CD8-positive, alpha-beta memory T cell (primary cell): ENCODE results near the gene MAST4. TPM values are rescaled to one million over a fixed set of nuclear protein-coding genes. Genes with fewer than 3 reads are reported as not detected.

ENCODE experiments used
- CTCF ChIA-PET: fragments of 350-600 bp; sonication (Branson Sonifier 250); formaldehyde crosslinking; loops from one replicate; lab custom pipeline; 2021; ENCODE audit warnings: antibody characterized with exemption; lab: Charles Lee
- POLR2A ChIA-PET: fragments of 350-600 bp; sonication (Branson Sonifier 250); formaldehyde crosslinking; loops from one replicate; lab custom pipeline; 2021; ENCODE audit warnings: antibody characterized with exemption; lab: Charles Lee
- DNase-seq, 5 donors: peaks; one replicate each; pipeline versions ENCODE4 v3.0.0 to v3.0.0-alpha.2; 2020 to 2022; ENCODE audit warnings: mixed read lengths in 1 of 5
- H3K27ac ChIP-seq: one replicate; pipeline ENCODE4 v1.7.0; 2013; ENCODE audit warnings: low read depth, mild to moderate bottlenecking, low read length, moderate library complexity
- H3K27me3 ChIP-seq: 2 replicates; pipeline ENCODE4 v1.7.0; 2013; ENCODE audit warnings: low read length, mild to moderate bottlenecking; ENCODE audit not compliant: insufficient read depth, poor library complexity, severe bottlenecking
- H3K36me3 ChIP-seq: 2 replicates; pipeline ENCODE4 v1.7.0; 2013; ENCODE audit warnings: mild to moderate bottlenecking, low read length, moderate library complexity; ENCODE audit not compliant: insufficient read depth
- H3K4me1 ChIP-seq: 2 replicates; pipeline ENCODE4 v1.7.0; 2013; ENCODE audit warnings: mild to moderate bottlenecking, low read length, moderate library complexity; ENCODE audit not compliant: insufficient read depth
- H3K4me3 ChIP-seq: 2 replicates; pipeline ENCODE4 v1.7.0; 2013; ENCODE audit warnings: mild to moderate bottlenecking, low read length
- H3K9me3 ChIP-seq: 2 replicates; pipeline ENCODE4 v1.7.0; 2013; ENCODE audit warnings: mild to moderate bottlenecking, low read length
- H3K27ac Mint-ChIP-seq, 8 donors: one replicate each; pipeline ENCODE4 v1.8.0; 2020 to 2021; ENCODE audit warnings: mixed read lengths in 8 of 8, mild to moderate bottlenecking in 6 of 8, inconsistent platforms in 3 of 8, moderate library complexity in 3 of 8
- H3K27me3 Mint-ChIP-seq, 2 donors: one replicate each; pipeline ENCODE4 v1.8.0; 2020 to 2021; ENCODE audit warnings: mixed read lengths in 2 of 2, mild to moderate bottlenecking in 1 of 2, moderate library complexity in 1 of 2
- H3K36me3 Mint-ChIP-seq, 3 donors: one replicate each; pipeline ENCODE4 v1.8.0; 2020 to 2021; ENCODE audit warnings: mixed read lengths in 3 of 3, inconsistent platforms in 1 of 3, mild to moderate bottlenecking in 1 of 3
- H3K4me1 Mint-ChIP-seq, 3 donors: one replicate each; pipeline ENCODE4 v1.8.0; 2020 to 2021; ENCODE audit warnings: mixed read lengths in 3 of 3, inconsistent platforms in 1 of 3, mild to moderate bottlenecking in 1 of 3
- H3K4me3 Mint-ChIP-seq, 7 donors: one replicate each; pipeline ENCODE4 v1.8.0; 2020 to 2021; ENCODE audit warnings: mixed read lengths in 7 of 7, mild to moderate bottlenecking in 6 of 7, moderate library complexity in 4 of 7, inconsistent platforms in 2 of 7
- H3K9me3 Mint-ChIP-seq, 5 donors: one replicate each; pipeline ENCODE4 v1.8.0; 2020 to 2022; ENCODE audit warnings: mixed read lengths in 5 of 5, mild to moderate bottlenecking in 3 of 5, moderate library complexity in 2 of 5, inconsistent platforms in 1 of 5
- polyA plus RNA-seq: library from polyadenylated mRNA; unstranded; fragments of 300-500 nt; fragmentation: Illumina TruSeq; gene quantifications from one replicate; pipeline ENCODE4 v1.2.3, GENCODE V29; 2021
- total RNA-seq, 2 experiments: library from RNA; stranded (reverse); gene quantifications; one replicate each; pipeline ENCODE4 v1.2.3, GENCODE V29; 2021

The MAST4 gene
- total and polyA plus RNA-seq, 3 experiments from 2014 or later: 5.0 to 7.2 (median 6.5) TPM

GRCh38 chr5:66987949-66988838 lies 392.0 kb downstream of the MAST4 start:
- peak overlapping the region in 1 of 8 donors; percentile 21 for H3K27ac Mint-ChIP-seq
- Histone ChIP-seq H3K9me3 (no peaks in the 10 kb centered on the region), H3K27me3 (no peaks in the 10 kb centered on the region), H3K4me3 (no peak overlapping the region), H3K36me3 (no peaks in the 10 kb centered on the region), H3K4me1 (no peaks in the 10 kb centered on the region), H3K27ac (no peak overlapping the region)
- POLR2A ChIA-PET: no interaction called here
- no peaks in the 10 kb centered on the region for H3K36me3 Mint-ChIP-seq
- peak in 2 of 5 donors; percentile 28 to 30 for DNase-seq
- H3K9me3 Mint-ChIP-seq: no peaks in the 10 kb centered on the region
- CTCF ChIA-PET: interaction anchor here (0.6 to 4.0 kb wide), 9 partner anchors 11 to 228 kb away, joined by 3 to 15 read pairs (median 5); no protein-coding TSS in a partner anchor
- H3K4me3 Mint-ChIP-seq: no peak overlapping the region
- peaks cover 0 to 5% (median 0%) of the 10 kb centered on the region in 3 donors for H3K4me1 Mint-ChIP-seq
- H3K27me3 Mint-ChIP-seq: peaks cover 0 to 4% of the 10 kb centered on the region in 2 donors

GRCh38 chr5:66989286-66989685 lies 393.1 kb downstream of the MAST4 start:
- Mint-ChIP-seq H3K36me3 (no peaks in the 10 kb centered on the region), H3K27me3 (no peaks in the 10 kb centered on the region), H3K9me3 (no peaks in the 10 kb centered on the region), H3K27ac (no peak overlapping the region), H3K4me3 (no peak overlapping the region), H3K4me1 (peaks cover 0 to 5% (median 0%) of the 10 kb centered on the region in 3 donors)
- no peak overlapping the region for H3K27ac ChIP-seq
- H3K36me3 ChIP-seq: no peaks in the 10 kb centered on the region
- ChIA-PET CTCF (interaction anchor here (1.4 to 4.0 kb wide), 4 partner anchors 15 to 218 kb away, joined by 3 to 15 read pairs (median 4); no protein-coding TSS in a partner anchor), POLR2A (no interaction called here)
- no peaks in the 10 kb centered on the region for H3K4me1 ChIP-seq
- H3K9me3 ChIP-seq: no peaks in the 10 kb centered on the region
- no peaks in the 10 kb centered on the region for H3K27me3 ChIP-seq
- DNase-seq: no peak
- no peak overlapping the region for H3K4me3 ChIP-seq

GRCh38 chr5:66989781-66990180 lies 393.6 kb downstream of the MAST4 start:
- CTCF ChIA-PET: interaction anchor here (0.7 to 1.8 kb wide), 3 partner anchors 160 to 217 kb away, joined by 3 read pairs; no protein-coding TSS in a partner anchor
- Mint-ChIP-seq H3K9me3 (no peaks in the 10 kb centered on the region), H3K36me3 (no peaks in the 10 kb centered on the region), H3K4me1 (peaks cover 0 to 5% (median 0%) of the 10 kb centered on the region in 3 donors), H3K4me3 (no peak overlapping the region), H3K27ac (no peak overlapping the region), H3K27me3 (no peaks in the 10 kb centered on the region)
- no peaks in the 10 kb centered on the region for H3K36me3 ChIP-seq
- POLR2A ChIA-PET: no interaction called here
- no peak overlapping the region for H3K27ac ChIP-seq
- H3K4me3 ChIP-seq: no peak overlapping the region
- no peaks in the 10 kb centered on the region for H3K4me1 ChIP-seq
- DNase-seq: no peak
- H3K27me3 ChIP-seq: no peaks in the 10 kb centered on the region
- no peaks in the 10 kb centered on the region for H3K9me3 ChIP-seq

- Histone ChIP-seq H3K27ac (no peak overlapping the region), H3K4me1 (no peaks in the 10 kb centered on the region), H3K27me3 (no peaks in the 10 kb centered on the region), H3K4me3 (no peak overlapping the region), H3K36me3 (no peaks in the 10 kb centered on the region), H3K9me3 (no peaks in the 10 kb centered on the region)
- Mint-ChIP-seq H3K27me3 (no peaks in the 10 kb centered on the region), H3K36me3 (no peaks in the 10 kb centered on the region), H3K4me3 (no peak overlapping the region), H3K4me1 (peaks cover 0 to 5% (median 0%) of the 10 kb centered on the region in 3 donors), H3K9me3 (no peaks in the 10 kb centered on the region), H3K27ac (no peak overlapping the region)
- CTCF ChIA-PET: no interaction called here
- DNase-seq: no peak
- POLR2A ChIA-PET: no interaction called here
Observed at GRCh38 chr5:66991746-66992145, 395.6 kb downstream of the MAST4 start.

- H3K36me3 Mint-ChIP-seq: no peaks in the 10 kb centered on the region
- H3K4me1 Mint-ChIP-seq: peaks cover 0 to 5% (median 0%) of the 10 kb centered on the region in 3 donors
- no peak overlapping the region for H3K27ac Mint-ChIP-seq
- Histone ChIP-seq H3K4me1 (no peaks in the 10 kb centered on the region), H3K27ac (no peak overlapping the region), H3K36me3 (no peaks in the 10 kb centered on the region), H3K4me3 (no peak overlapping the region), H3K27me3 (no peaks in the 10 kb centered on the region), H3K9me3 (no peaks in the 10 kb centered on the region)
- H3K4me3 Mint-ChIP-seq: peak overlapping the region in 1 of 7 donors; percentile 3
- ChIA-PET POLR2A (no interaction called here), CTCF (no interaction called here)
- H3K9me3 Mint-ChIP-seq: no peaks in the 10 kb centered on the region
- no peaks in the 10 kb centered on the region for H3K27me3 Mint-ChIP-seq
- no peak for DNase-seq
Observed at GRCh38 chr5:66992547-66992946, 396.4 kb downstream of the MAST4 start.

DNA sequence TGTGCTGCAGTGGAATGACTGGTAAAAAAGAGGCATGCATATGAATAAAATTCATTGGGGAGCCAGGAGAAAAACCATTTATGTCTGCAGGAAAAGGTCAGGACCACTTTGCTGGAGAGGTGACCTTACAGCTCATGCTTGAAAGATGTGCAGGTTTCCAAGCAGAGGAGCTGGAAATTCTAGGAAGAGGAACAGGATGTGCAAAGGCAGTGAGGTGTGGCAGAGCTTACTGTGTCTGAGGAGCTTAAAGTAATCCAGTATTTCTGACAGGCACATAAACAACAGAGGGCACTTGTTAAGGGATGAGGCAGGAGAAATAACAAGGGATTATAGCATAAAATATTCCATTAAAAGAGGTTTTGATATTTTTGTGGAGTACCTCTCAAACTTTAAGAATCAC lies 397.3 kb downstream of the MAST4 start:
- H3K36me3 ChIP-seq: no peaks in the 10 kb centered on the region
- no peak overlapping the region for H3K27ac ChIP-seq
- H3K9me3 ChIP-seq: no peaks in the 10 kb centered on the region
- CTCF ChIA-PET: interaction anchor here (0.7 kb wide), 1 partner anchor 12 kb away, joined by 3 read pairs; no protein-coding TSS in a partner anchor
- H3K9me3 Mint-ChIP-seq: no peaks in the 10 kb centered on the region
- no peaks in the 10 kb centered on the region for H3K4me1 ChIP-seq
- H3K27ac Mint-ChIP-seq: no peak overlapping the region
- H3K4me3 Mint-ChIP-seq: no peak overlapping the region
- H3K36me3 Mint-ChIP-seq: no peaks in the 10 kb centered on the region
- H3K27me3 Mint-ChIP-seq: peaks cover 0 to 4% of the 10 kb centered on the region in 2 donors
- POLR2A ChIA-PET: interaction anchor here (1.1 kb wide), 1 partner anchor 11 kb away, joined by 3 read pairs; no protein-coding TSS in a partner anchor
- H3K27me3 ChIP-seq: no peaks in the 10 kb centered on the region
- H3K4me3 ChIP-seq: no peak overlapping the region
- no peaks in the 10 kb centered on the region for H3K4me1 Mint-ChIP-seq
- no peak for DNase-seq

DNA sequence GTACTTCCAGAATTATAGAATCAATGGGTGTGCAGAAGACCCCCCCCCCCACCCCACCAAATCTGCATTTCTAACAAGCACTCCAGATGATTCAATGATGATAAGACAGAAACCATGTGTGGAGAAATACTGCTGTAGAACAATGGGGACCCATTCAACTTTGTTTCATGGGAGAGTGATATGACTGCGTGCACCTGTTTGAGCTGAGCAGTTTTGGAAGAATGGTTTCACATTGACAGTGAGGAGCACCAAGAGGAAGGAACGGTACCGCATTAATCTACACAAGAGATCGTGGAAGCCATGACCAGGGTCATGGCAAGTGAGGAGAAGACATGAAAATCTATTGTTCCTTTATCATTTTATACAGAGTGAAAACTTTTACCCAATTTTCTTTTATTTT lies 397.7 kb downstream of the MAST4 start:
- POLR2A ChIA-PET: interaction anchor here (1.1 kb wide), 1 partner anchor 11 kb away, joined by 3 read pairs; no protein-coding TSS in a partner anchor
- H3K27me3 Mint-ChIP-seq: peaks cover 0 to 4% of the 10 kb centered on the region in 2 donors

DNA sequence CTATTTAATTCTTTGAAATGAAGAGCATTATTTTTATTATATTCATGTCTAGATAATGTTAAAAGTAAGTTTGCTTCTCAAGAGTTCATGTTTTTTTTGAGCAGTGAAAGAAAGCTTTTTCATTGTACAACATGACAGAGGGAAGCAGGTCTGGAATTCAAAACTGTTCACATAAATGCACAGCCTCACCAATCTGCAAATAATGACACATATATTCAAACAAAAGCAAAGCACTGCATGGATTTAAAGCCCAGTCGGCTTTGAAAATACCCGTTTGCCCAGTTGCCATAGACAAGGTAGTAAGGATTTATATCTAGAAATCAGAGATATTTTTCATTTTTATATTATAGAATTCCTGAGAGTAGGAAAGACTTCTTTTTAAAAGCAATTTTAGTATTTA lies 398.6 kb downstream of the MAST4 start:
- H3K27ac Mint-ChIP-seq: no peak overlapping the region
- H3K27me3 Mint-ChIP-seq: peaks cover 0 to 4% of the 10 kb centered on the region in 2 donors
- CTCF ChIA-PET: interaction anchor here (1.4 kb wide), 1 partner anchor 21 kb away, joined by 3 read pairs; no protein-coding TSS in a partner anchor
- no peaks in the 10 kb centered on the region for H3K36me3 Mint-ChIP-seq
- H3K4me3 ChIP-seq: no peak overlapping the region
- H3K4me1 Mint-ChIP-seq: no peaks in the 10 kb centered on the region
- no peaks in the 10 kb centered on the region for H3K27me3 ChIP-seq
- no peak overlapping the region for H3K27ac ChIP-seq
- H3K36me3 ChIP-seq: no peaks in the 10 kb centered on the region
- no peak overlapping the region for H3K4me3 Mint-ChIP-seq
- H3K9me3 Mint-ChIP-seq: no peaks in the 10 kb centered on the region
- H3K4me1 ChIP-seq: no peaks in the 10 kb centered on the region
- no peak for DNase-seq
- POLR2A ChIA-PET: no interaction called here
- H3K9me3 ChIP-seq: no peaks in the 10 kb centered on the region

More for the DNA sequence above, 397.7 kb downstream of the MAST4 start:
- Histone ChIP-seq H3K27me3 (no peaks in the 10 kb centered on the region), H3K36me3 (no peaks in the 10 kb centered on the region), H3K4me3 (no peak overlapping the region), H3K4me1 (no peaks in the 10 kb centered on the region), H3K27ac (no peak overlapping the region), H3K9me3 (no peaks in the 10 kb centered on the region)
- DNase-seq: no peak
- Mint-ChIP-seq H3K36me3 (no peaks in the 10 kb centered on the region), H3K4me3 (no peak overlapping the region), H3K27ac (no peak overlapping the region), H3K9me3 (no peaks in the 10 kb centered on the region), H3K4me1 (no peaks in the 10 kb centered on the region)
- CTCF ChIA-PET: no interaction called here
